Measurements from ENCODE around the gene SLC13A3.

The SLC13A3 gene

GRCh38 chr20:46638134-46638897 is 12.9 kb downstream of the SLC13A3 start:
- Histone ChIP-seq H3K27ac (ENCODE audit: low read depth, low read length) (no peak overlapping the region), H4K20me1 (ENCODE audit: control insufficient read depth, insufficient read depth, low read depth, low read length) (no peaks in the 10 kb centered on the region)
- TF ChIP-seq, protein P1, sequence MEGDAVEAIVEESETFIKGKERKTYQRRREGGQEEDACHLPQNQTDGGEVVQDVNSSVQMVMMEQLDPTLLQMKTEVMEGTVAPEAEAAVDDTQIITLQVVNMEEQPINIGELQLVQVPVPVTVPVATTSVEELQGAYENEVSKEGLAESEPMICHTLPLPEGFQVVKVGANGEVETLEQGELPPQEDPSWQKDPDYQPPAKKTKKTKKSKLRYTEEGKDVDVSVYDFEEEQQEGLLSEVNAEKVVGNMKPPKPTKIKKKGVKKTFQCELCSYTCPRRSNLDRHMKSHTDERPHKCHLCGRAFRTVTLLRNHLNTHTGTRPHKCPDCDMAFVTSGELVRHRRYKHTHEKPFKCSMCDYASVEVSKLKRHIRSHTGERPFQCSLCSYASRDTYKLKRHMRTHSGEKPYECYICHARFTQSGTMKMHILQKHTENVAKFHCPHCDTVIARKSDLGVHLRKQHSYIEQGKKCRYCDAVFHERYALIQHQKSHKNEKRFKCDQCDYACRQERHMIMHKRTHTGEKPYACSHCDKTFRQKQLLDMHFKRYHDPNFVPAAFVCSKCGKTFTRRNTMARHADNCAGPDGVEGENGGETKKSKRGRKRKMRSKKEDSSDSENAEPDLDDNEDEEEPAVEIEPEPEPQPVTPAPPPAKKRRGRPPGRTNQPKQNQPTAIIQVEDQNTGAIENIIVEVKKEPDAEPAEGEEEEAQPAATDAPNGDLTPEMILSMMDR (IDR thresholded peaks at IDR 0.05; ENCODE audit: low read depth, low read length, poor library complexity, severe bottlenecking), result no peak
- no peak for TF ChIP-seq EZH2phosphoT487 (IDR thresholded peaks at IDR 0.05; ENCODE audit: borderline replicate concordance, low read length)

DNA sequence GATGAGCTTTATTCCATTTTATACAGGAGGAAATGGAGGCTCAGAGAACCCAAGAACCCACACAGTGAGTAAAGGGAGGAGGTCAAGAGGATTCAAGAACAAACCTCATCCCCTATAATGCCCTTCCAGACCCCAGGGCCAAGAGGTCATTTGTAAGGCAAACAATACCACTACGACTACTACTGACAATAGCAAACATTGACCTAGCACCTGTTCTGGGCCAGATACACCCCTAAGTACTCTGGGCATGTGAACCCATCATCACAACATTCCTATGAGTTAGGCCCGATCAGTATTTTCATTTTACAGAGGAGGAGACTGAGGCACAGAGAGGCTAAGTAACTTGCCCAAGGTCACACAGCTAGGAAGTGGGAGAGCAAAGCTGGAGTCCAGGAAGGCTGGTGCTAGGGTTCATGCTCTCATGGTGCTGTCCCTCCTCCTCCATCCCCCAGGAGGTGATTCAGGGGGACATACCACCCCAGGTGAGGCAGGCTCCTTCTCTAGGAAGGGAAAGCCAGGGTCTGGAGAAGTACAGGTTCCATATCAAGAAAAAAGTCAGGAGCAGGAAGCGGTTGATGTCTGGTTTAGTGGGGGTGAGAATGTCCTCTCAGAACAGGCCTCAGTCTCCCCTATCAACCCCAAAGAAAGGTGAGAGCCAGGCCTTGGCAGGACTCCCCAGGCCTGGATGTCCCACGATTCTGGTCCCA is 13.7 kb downstream of the SLC13A3 start:
- no peaks in the 10 kb centered on the region for H3K9me2 ChIP-seq (replicated peaks; ENCODE audit: control insufficient read depth, low read length)
- no peaks in the 10 kb centered on the region for H3K36me3 ChIP-seq (ENCODE audit: control insufficient read depth, low read length)
- no peak overlapping the region for H3K27ac ChIP-seq (ENCODE audit: low read depth, low read length)
- no peak overlapping the region for H3K4me3 ChIP-seq (ENCODE audit: low read length)
- no peaks in the 10 kb centered on the region for H3K4me1 ChIP-seq (ENCODE audit: control insufficient read depth, low read length)
- no peaks in the 10 kb centered on the region for H3K79me2 ChIP-seq (ENCODE audit: control insufficient read depth, low read length)
- H3F3A ChIP-seq (ENCODE audit: control insufficient read depth, insufficient read depth), result no peaks in the 10 kb centered on the region
- no peak overlapping the region for H3K4me2 ChIP-seq (ENCODE audit: low read length)
- H3K9me3 ChIP-seq (ENCODE audit: control insufficient read depth, insufficient read depth, low read length), result no peaks in the 10 kb centered on the region
- no peaks in the 10 kb centered on the region for H4K20me1 ChIP-seq (ENCODE audit: control insufficient read depth, insufficient read depth, low read depth, low read length)
- no peaks in the 10 kb centered on the region for H3K27me3 ChIP-seq (ENCODE audit: control insufficient read depth, low read length)
- TF ChIP-seq, protein P1 (IDR thresholded peaks at IDR 0.05; ENCODE audit: low read depth, low read length, poor library complexity, severe bottlenecking), result no peak
- TF ChIP-seq EZH2phosphoT487 (IDR thresholded peaks at IDR 0.05; ENCODE audit: borderline replicate concordance, low read length), result no peak

More at GRCh38 chr20:46638134-46638897, 12.9 kb downstream of the SLC13A3 start:
- Histone ChIP-seq H3K4me1 (ENCODE audit: control insufficient read depth, low read length) (no peaks in the 10 kb centered on the region), H3F3A (ENCODE audit: control insufficient read depth, insufficient read depth) (no peaks in the 10 kb centered on the region), H3K9me2 (replicated peaks; ENCODE audit: control insufficient read depth, low read length) (no peaks in the 10 kb centered on the region), H3K4me2 (ENCODE audit: low read length) (no peak overlapping the region), H3K27me3 (ENCODE audit: control insufficient read depth, low read length) (no peaks in the 10 kb centered on the region), H3K4me3 (ENCODE audit: low read length) (no peak overlapping the region), H3K36me3 (ENCODE audit: control insufficient read depth, low read length) (no peaks in the 10 kb centered on the region), H3K9me3 (ENCODE audit: control insufficient read depth, insufficient read depth, low read length) (no peaks in the 10 kb centered on the region), H3K79me2 (ENCODE audit: control insufficient read depth, low read length) (no peaks in the 10 kb centered on the region)

- Histone ChIP-seq H3K9me2 (replicated peaks; ENCODE audit: control insufficient read depth, low read length) (no peaks in the 10 kb centered on the region), H3K36me3 (ENCODE audit: control insufficient read depth, low read length) (no peaks in the 10 kb centered on the region), H3K4me3 (ENCODE audit: low read length) (no peak overlapping the region), H3K9me3 (ENCODE audit: control insufficient read depth, insufficient read depth, low read length) (no peaks in the 10 kb centered on the region), H3F3A (ENCODE audit: control insufficient read depth, insufficient read depth) (no peaks in the 10 kb centered on the region), H3K4me2 (ENCODE audit: low read length) (no peak overlapping the region), H3K27ac (ENCODE audit: low read depth, low read length) (no peak overlapping the region), H3K79me2 (ENCODE audit: control insufficient read depth, low read length) (no peaks in the 10 kb centered on the region), H3K27me3 (ENCODE audit: control insufficient read depth, low read length) (no peaks in the 10 kb centered on the region), H4K20me1 (ENCODE audit: control insufficient read depth, insufficient read depth, low read depth, low read length) (no peaks in the 10 kb centered on the region), H3K4me1 (ENCODE audit: control insufficient read depth, low read length) (no peaks in the 10 kb centered on the region)
- TF ChIP-seq, protein P1 (IDR thresholded peaks at IDR 0.05; ENCODE audit: low read depth, low read length, poor library complexity, severe bottlenecking), result no peak
- no peak for TF ChIP-seq EZH2phosphoT487 (IDR thresholded peaks at IDR 0.05; ENCODE audit: borderline replicate concordance, low read length)
Measured at GRCh38 chr20:46637020-46637419, 14.2 kb downstream of the SLC13A3 start.

Data from DOHH2 (cell line).